Measurements from ENCODE around the gene MAST1.

MAST1 gene

GRCh38 chr19:12867120-12868099 is 29.1 kb downstream of the MAST1 start:
- no peak overlapping the region for H4K8ac ChIP-seq (ENCODE audit: low read depth, low read length)
- peak; percentile 90 for DNase-seq (ENCODE audit: low spot score)
- peak overlapping the region; percentile 62 for H2BK5ac ChIP-seq (ENCODE audit: low read length)
- no peak overlapping the region for H4K91ac ChIP-seq (ENCODE audit: low read depth, low read length, poor library complexity)
- no peak overlapping the region for H3K4ac ChIP-seq (ENCODE audit: low read length)
- peaks cover 12 to 15% of the 10 kb centered on the region in 2 donors for H3K36me3 ChIP-seq (replicated peaks in 1 of 2; ENCODE audit: control insufficient read depth in 2 of 2, insufficient read depth in 2 of 2, low read length in 2 of 2)
- H3K27me3 ChIP-seq (ENCODE audit: control insufficient read depth in 3 of 3, insufficient read depth in 3 of 3, low read depth in 1 of 3, low read length in 3 of 3), result no peaks in the 10 kb centered on the region
- no CpG with 5 or more reads among the region's 51 CpGs for WGBS, 2 donors (ENCODE audit: extremely low coverage in 2 of 2, insufficient read length in 2 of 2, insufficient replicate concordance in 1 of 2)
- H3K4me3 ChIP-seq (ENCODE audit: low read length in 2 of 2), result peak overlapping the region; percentile 34 to 75
- peak overlapping the region; percentile 2 for H2BK15ac ChIP-seq (ENCODE audit: low read length)
- peak overlapping the region; percentile 96 for H3K18ac ChIP-seq (ENCODE audit: low read length)
- H2AFZ ChIP-seq (ENCODE audit: low read length), result peak overlapping the region; percentile 74
- H3K14ac ChIP-seq (ENCODE audit: low read length), result no peak overlapping the region
- H2BK12ac ChIP-seq (ENCODE audit: low read length), result no peak overlapping the region
- peak overlapping the region; percentile 91 for H3K9ac ChIP-seq (ENCODE audit: low read depth, low read length, poor library complexity)
- H3K9me3 ChIP-seq (replicated peaks in 1 of 2; ENCODE audit: control insufficient read depth in 2 of 2, insufficient read depth in 1 of 2, low read depth in 1 of 2, low read length in 2 of 2), result peaks cover 0 to 2% of the 10 kb centered on the region in 2 donors
- peak overlapping the region; percentile 91 for H3K23ac ChIP-seq (ENCODE audit: low read depth, low read length, poor library complexity)
- H3K79me1 ChIP-seq (ENCODE audit: low read depth, low read length), result peaks cover 4% of the 10 kb centered on the region
- no peak overlapping the region for H2BK120ac ChIP-seq (ENCODE audit: low read depth, low read length)
- H3K27ac ChIP-seq (replicated peaks; ENCODE audit: low read length), result peak overlapping the region; percentile 32
- no peak overlapping the region for H2AK5ac ChIP-seq (ENCODE audit: low read depth, low read length)
- H3K4me1 ChIP-seq (ENCODE audit: control insufficient read depth in 2 of 2, insufficient read depth in 1 of 2, low read depth in 1 of 2, low read length in 2 of 2), result peaks cover 0 to 6% of the 10 kb centered on the region in 2 donors
- H3K4me2 ChIP-seq (ENCODE audit: insufficient read depth, low read length, poor library complexity, severe bottlenecking), result peak overlapping the region; percentile 93

GRCh38 chr19:12868540-12869112 is 30.3 kb downstream of the MAST1 start:
- no peak for DNase-seq (ENCODE audit: low spot score)
- peaks cover 20% of the 10 kb centered on the region in 2 donors for H3K36me3 ChIP-seq (replicated peaks in 1 of 2; ENCODE audit: control insufficient read depth in 2 of 2, insufficient read depth in 2 of 2, low read length in 2 of 2)
- H4K91ac ChIP-seq (ENCODE audit: low read depth, low read length, poor library complexity), result no peak overlapping the region
- H3K27ac ChIP-seq (replicated peaks; ENCODE audit: low read length), result no peak overlapping the region
- H3K4me2 ChIP-seq (ENCODE audit: insufficient read depth, low read length, poor library complexity, severe bottlenecking), result no peak overlapping the region
- H3K23ac ChIP-seq (ENCODE audit: low read depth, low read length, poor library complexity), result peak overlapping the region; percentile 34
- no peaks in the 10 kb centered on the region for H3K27me3 ChIP-seq (ENCODE audit: control insufficient read depth in 3 of 3, insufficient read depth in 3 of 3, low read depth in 1 of 3, low read length in 3 of 3)
- H2BK5ac ChIP-seq (ENCODE audit: low read length), result no peak overlapping the region
- H2AFZ ChIP-seq (ENCODE audit: low read length), result no peak overlapping the region
- no CpG with 5 or more reads among the region's 10 CpGs for WGBS, 2 donors (ENCODE audit: extremely low coverage in 2 of 2, insufficient read length in 2 of 2, insufficient replicate concordance in 1 of 2)
- H4K8ac ChIP-seq (ENCODE audit: low read depth, low read length), result no peak overlapping the region
- H3K4me1 ChIP-seq (ENCODE audit: control insufficient read depth in 2 of 2, insufficient read depth in 1 of 2, low read depth in 1 of 2, low read length in 2 of 2), result peaks cover 0 to 6% of the 10 kb centered on the region in 2 donors
- H3K4me3 ChIP-seq (ENCODE audit: low read length in 2 of 2), result peak overlapping the region in 1 of 2 donors; percentile 5
- peaks cover 5 to 7% of the 10 kb centered on the region in 2 donors for H3K9me3 ChIP-seq (replicated peaks in 1 of 2; ENCODE audit: control insufficient read depth in 2 of 2, insufficient read depth in 1 of 2, low read depth in 1 of 2, low read length in 2 of 2)
- H3K9ac ChIP-seq (ENCODE audit: low read depth, low read length, poor library complexity), result no peak overlapping the region
- H3K18ac ChIP-seq (ENCODE audit: low read length), result no peak overlapping the region
- no peak overlapping the region for H2AK5ac ChIP-seq (ENCODE audit: low read depth, low read length)
- no peak overlapping the region for H2BK12ac ChIP-seq (ENCODE audit: low read length)
- H3K4ac ChIP-seq (ENCODE audit: low read length), result no peak overlapping the region
- no peak overlapping the region for H3K14ac ChIP-seq (ENCODE audit: low read length)
- H2BK120ac ChIP-seq (ENCODE audit: low read depth, low read length), result no peak overlapping the region
- H3K79me1 ChIP-seq (ENCODE audit: low read depth, low read length), result peaks cover 4% of the 10 kb centered on the region
- H2BK15ac ChIP-seq (ENCODE audit: low read length), result no peak overlapping the region

GRCh38 chr19:12871681-12872080 is 33.4 kb downstream of the MAST1 start:
- H3K4me3 ChIP-seq (ENCODE audit: low read length in 2 of 2), result no peak overlapping the region
- H3K18ac ChIP-seq (ENCODE audit: low read length), result no peak overlapping the region
- H3K9me3 ChIP-seq (replicated peaks in 1 of 2; ENCODE audit: control insufficient read depth in 2 of 2, insufficient read depth in 1 of 2, low read depth in 1 of 2, low read length in 2 of 2), result peaks cover 5 to 9% of the 10 kb centered on the region in 2 donors
- no peak overlapping the region for H2AFZ ChIP-seq (ENCODE audit: low read length)
- no peak overlapping the region for H2BK15ac ChIP-seq (ENCODE audit: low read length)
- no CpG with 5 or more reads among the region's 3 CpGs for WGBS, 2 donors (ENCODE audit: extremely low coverage in 2 of 2, insufficient read length in 2 of 2, insufficient replicate concordance in 1 of 2)
- no peak for DNase-seq (ENCODE audit: low spot score)
- no peak overlapping the region for H2AK5ac ChIP-seq (ENCODE audit: low read depth, low read length)
- H2BK5ac ChIP-seq (ENCODE audit: low read length), result no peak overlapping the region
- H4K91ac ChIP-seq (ENCODE audit: low read depth, low read length, poor library complexity), result no peak overlapping the region
- H3K36me3 ChIP-seq (replicated peaks in 1 of 2; ENCODE audit: control insufficient read depth in 2 of 2, insufficient read depth in 2 of 2, low read length in 2 of 2), result peaks cover 25 to 34% of the 10 kb centered on the region in 2 donors
- no peak overlapping the region for H3K9ac ChIP-seq (ENCODE audit: low read depth, low read length, poor library complexity)
- H2BK12ac ChIP-seq (ENCODE audit: low read length), result no peak overlapping the region
- no peak overlapping the region for H4K8ac ChIP-seq (ENCODE audit: low read depth, low read length)
- H3K4me2 ChIP-seq (ENCODE audit: insufficient read depth, low read length, poor library complexity, severe bottlenecking), result no peak overlapping the region
- no peak overlapping the region for H3K14ac ChIP-seq (ENCODE audit: low read length)
- no peak overlapping the region for H3K4ac ChIP-seq (ENCODE audit: low read length)
- H3K79me1 ChIP-seq (ENCODE audit: low read depth, low read length), result peaks cover 2% of the 10 kb centered on the region
- no peaks in the 10 kb centered on the region for H3K27me3 ChIP-seq (ENCODE audit: control insufficient read depth in 3 of 3, insufficient read depth in 3 of 3, low read depth in 1 of 3, low read length in 3 of 3)
- no peak overlapping the region for H3K23ac ChIP-seq (ENCODE audit: low read depth, low read length, poor library complexity)
- peaks cover 0 to 4% of the 10 kb centered on the region in 2 donors for H3K4me1 ChIP-seq (ENCODE audit: control insufficient read depth in 2 of 2, insufficient read depth in 1 of 2, low read depth in 1 of 2, low read length in 2 of 2)
- H2BK120ac ChIP-seq (ENCODE audit: low read depth, low read length), result no peak overlapping the region
- H3K27ac ChIP-seq (replicated peaks; ENCODE audit: low read length), result no peak overlapping the region

- H4K91ac ChIP-seq (ENCODE audit: low read depth, low read length, poor library complexity), result no peak overlapping the region
- no peaks in the 10 kb centered on the region for H3K27me3 ChIP-seq (ENCODE audit: control insufficient read depth in 3 of 3, insufficient read depth in 3 of 3, low read depth in 1 of 3, low read length in 3 of 3)
- H3K23ac ChIP-seq (ENCODE audit: low read depth, low read length, poor library complexity), result no peak overlapping the region
- peaks cover 25 to 34% of the 10 kb centered on the region in 2 donors for H3K36me3 ChIP-seq (replicated peaks in 1 of 2; ENCODE audit: control insufficient read depth in 2 of 2, insufficient read depth in 2 of 2, low read length in 2 of 2)
- H3K27ac ChIP-seq (replicated peaks; ENCODE audit: low read length), result no peak overlapping the region
- WGBS, 2 donors (ENCODE audit: extremely low coverage in 2 of 2, insufficient read length in 2 of 2, insufficient replicate concordance in 1 of 2), result no CpG with 5 or more reads among the region's 5 CpGs
- no peak overlapping the region for H2AK5ac ChIP-seq (ENCODE audit: low read depth, low read length)
- no peak overlapping the region for H3K4me3 ChIP-seq (ENCODE audit: low read length in 2 of 2)
- no peak for DNase-seq (ENCODE audit: low spot score)
- H2BK5ac ChIP-seq (ENCODE audit: low read length), result no peak overlapping the region
- H3K4me2 ChIP-seq (ENCODE audit: insufficient read depth, low read length, poor library complexity, severe bottlenecking), result no peak overlapping the region
- no peak overlapping the region for H3K14ac ChIP-seq (ENCODE audit: low read length)
- H3K79me1 ChIP-seq (ENCODE audit: low read depth, low read length), result peaks cover 2% of the 10 kb centered on the region
- no peak overlapping the region for H2AFZ ChIP-seq (ENCODE audit: low read length)
- H3K9ac ChIP-seq (ENCODE audit: low read depth, low read length, poor library complexity), result no peak overlapping the region
- peaks cover 0 to under 1% of the 10 kb centered on the region in 2 donors for H3K4me1 ChIP-seq (ENCODE audit: control insufficient read depth in 2 of 2, insufficient read depth in 1 of 2, low read depth in 1 of 2, low read length in 2 of 2)
- H3K18ac ChIP-seq (ENCODE audit: low read length), result no peak overlapping the region
- no peak overlapping the region for H2BK120ac ChIP-seq (ENCODE audit: low read depth, low read length)
- H4K8ac ChIP-seq (ENCODE audit: low read depth, low read length), result no peak overlapping the region
- H3K4ac ChIP-seq (ENCODE audit: low read length), result no peak overlapping the region
- no peak overlapping the region for H2BK12ac ChIP-seq (ENCODE audit: low read length)
- no peak overlapping the region for H2BK15ac ChIP-seq (ENCODE audit: low read length)
- H3K9me3 ChIP-seq (replicated peaks in 1 of 2; ENCODE audit: control insufficient read depth in 2 of 2, insufficient read depth in 1 of 2, low read depth in 1 of 2, low read length in 2 of 2), result peaks cover 5 to 9% of the 10 kb centered on the region in 2 donors
These were observed 33.9 kb downstream of the MAST1 start for GRCh38 chr19:12872255-12872654.
